Keratinocyte (primary cell): ENCODE results near the gene GAPDHS. TPM values are rescaled to one million over a fixed set of nuclear protein-coding genes. Genes with fewer than 3 reads are reported as not detected.

Experiments
- DNase-seq: peaks from one replicate; pipeline ENCODE4 v3.0.0-alpha.2; 2011; ENCODE audit warnings: low read depth, missing footprints, low spot score
- FAIRE-seq: peaks from 2 replicates; lab custom pipeline; 2011; peaks lifted over from hg19 to GRCh38; lab: Jason Lieb, UNC
- H2AFZ ChIP-seq: 2 replicates; pipeline ENCODE4 v1.6.0; 2012; ENCODE audit warnings: low read length, control low read depth, inconsistent platforms; ENCODE audit not compliant: control insufficient read depth
- H3K27ac ChIP-seq: 2 replicates; pipeline ENCODE4 v1.5.1; 2011; ENCODE audit warnings: low read length; ENCODE audit not compliant: control insufficient read depth, insufficient read depth
- H3K27me3 ChIP-seq: 3 replicates; pipeline ENCODE4 v1.6.0; 2011; ENCODE audit warnings: low read length; ENCODE audit not compliant: control insufficient read depth, insufficient read depth; ENCODE audit errors: extremely low read depth
- H3K36me3 ChIP-seq, 2 experiments: 2 replicates in 1 of 2; 3 replicates in 1 of 2; pipeline ENCODE4 v1.5.1; 2011; ENCODE audit warnings: low read length in 2 of 2, mild to moderate bottlenecking in 1 of 2; ENCODE audit not compliant: control insufficient read depth in 2 of 2, insufficient read depth in 2 of 2; ENCODE audit errors: extremely low read depth in 1 of 2
- H3K4me1 ChIP-seq: 3 replicates; pipeline ENCODE4 v1.5.1; 2011; ENCODE audit warnings: low read length; ENCODE audit not compliant: control insufficient read depth, insufficient read depth; ENCODE audit errors: extremely low read depth
- H3K4me2 ChIP-seq: 3 replicates; pipeline ENCODE4 v1.6.0; 2011; ENCODE audit warnings: low read depth, low read length; ENCODE audit not compliant: control insufficient read depth, insufficient read depth; ENCODE audit errors: extremely low read depth
- H3K4me3 ChIP-seq, 3 experiments: fragments of 200-600 bp in 1 of 3; sonication (generic) in 1 of 3; 2 replicates in 2 of 3; 3 replicates in 1 of 3; pipeline ENCODE4 v1.5.1; 2011 to 2016; ENCODE audit warnings: low read length in 3 of 3, mild to moderate bottlenecking in 3 of 3, control low read depth in 2 of 3, inconsistent platforms in 1 of 3, low read depth in 1 of 3, mixed read lengths in 1 of 3, mixed run types in 1 of 3, moderate library complexity in 1 of 3; ENCODE audit not compliant: control insufficient read depth in 2 of 3, insufficient read depth in 2 of 3; ENCODE audit errors: extremely low read depth in 1 of 3
- H3K79me2 ChIP-seq: 2 replicates; pipeline ENCODE4 v1.6.0; 2012; ENCODE audit warnings: low read length; ENCODE audit not compliant: control insufficient read depth, insufficient read depth
- H3K9ac ChIP-seq: 3 replicates; pipeline ENCODE4 v1.6.0; 2011; ENCODE audit warnings: low read length; ENCODE audit not compliant: control insufficient read depth, insufficient read depth; ENCODE audit errors: extremely low read depth
- H3K9me1 ChIP-seq: 3 replicates; pipeline ENCODE4 v1.6.0; 2011; ENCODE audit warnings: low read length; ENCODE audit not compliant: control insufficient read depth, insufficient read depth; ENCODE audit errors: extremely low read depth
- H3K9me3 ChIP-seq: 2 replicates; pipeline ENCODE4 v1.5.1; 2012; ENCODE audit warnings: low read depth, low read length; ENCODE audit not compliant: control insufficient read depth
- H4K20me1 ChIP-seq: 3 replicates; pipeline ENCODE4 v1.6.0; 2011; ENCODE audit warnings: low read length; ENCODE audit not compliant: control insufficient read depth, insufficient read depth; ENCODE audit errors: extremely low read depth
- CTCF ChIP-seq, 3 experiments: IDR thresholded peaks in 1 of 3; conservative IDR thresholded peaks in 1 of 3; optimal IDR thresholded peaks in 1 of 3; 2 replicates in 2 of 3; 3 replicates in 1 of 3; pipeline versions ENCODE3 to v1.5.1; 2011; ENCODE audit warnings: low read length in 3 of 3, mild to moderate bottlenecking in 3 of 3, moderate library complexity in 2 of 3, control low read depth in 1 of 3, inconsistent platforms in 1 of 3; ENCODE audit not compliant: insufficient read depth in 2 of 3; ENCODE audit errors: extremely low read depth in 1 of 3
- EZH2 ChIP-seq: IDR thresholded peaks from one replicate; pipeline ENCODE4 v1.6.1; 2012; ENCODE audit warnings: inconsistent platforms, mild to moderate bottlenecking, low read length, moderate library complexity
- dilution Hi-C: fragments of 300-500 bp; cut with MboI; formaldehyde crosslinking; loops from one replicate; pipeline ENCODE4 v1.7.0; 2020; ENCODE audit warnings: low sequenced_read_pairs; ENCODE audit not compliant: extremely low pct_ligation_motif_present
- polyA plus RNA-seq, 5 experiments: library from polyadenylated mRNA; depleted of rRNA in 3 of 5; stranded (reverse) in 3 of 5; stranded (forward) in 1 of 5; unstranded in 1 of 5; fragments of >200 nt; gene quantifications; 1 replicate in 1 of 5; 2 replicates in 3 of 5; 3 replicates in 1 of 5; pipeline versions ENCODE4 v1.2.1 to v1.2.3, GENCODE V29; 2011 to 2012; ENCODE audit warnings: missing spikeins in 2 of 5, low read depth in 1 of 5, low replicate concordance in 1 of 5

Gene GAPDHS
- polyA plus RNA-seq, 1 donor (not counting 4 experiments of a cell fraction or from before 2014, with no cell fraction given) = 0.08 TPM

- no peaks in the 10 kb centered on the region for H4K20me1 ChIP-seq
- no peak overlapping the region for H3K9ac ChIP-seq
- no peak for TF ChIP-seq EZH2
- no peak for TF ChIP-seq CTCF (optimal IDR thresholded peaks at IDR 0.05 in 1 of 3, IDR thresholded peaks at IDR 0.05 in 1 of 3, conservative IDR thresholded peaks at IDR 0.05 in 1 of 3; ENCODE audit: extremely low read depth in 1 of 3, insufficient read depth in 2 of 3, low read length in 3 of 3)
- H3K9me1 ChIP-seq = no peaks in the 10 kb centered on the region
- no peaks in the 10 kb centered on the region for H3K4me1 ChIP-seq
- no peak overlapping the region for H3K4me2 ChIP-seq
- H3K79me2 ChIP-seq = no peaks in the 10 kb centered on the region
- no peaks in the 10 kb centered on the region for H3K9me3 ChIP-seq
- DNase-seq = no peak
- peaks cover 9% of the 10 kb centered on the region for H3K27me3 ChIP-seq
- no peak overlapping the region for H2AFZ ChIP-seq
- FAIRE-seq = no peak
- H3K4me3 ChIP-seq = no peak overlapping the region
- dilution Hi-C loops = no loop called here
- peaks cover 3 to 5% of the 10 kb centered on the region in 2 experiments for H3K36me3 ChIP-seq
- no peak overlapping the region for H3K27ac ChIP-seq
Measured at GRCh38 chr19:35554076-35554475, 20.8 kb downstream of the GAPDHS start.

GRCh38 chr19:35555301-35556005 lies 22.2 kb downstream of the GAPDHS start:
- Histone ChIP-seq H3K4me1 (no peaks in the 10 kb centered on the region), H3K27ac (no peak overlapping the region), H3K79me2 (no peaks in the 10 kb centered on the region), H3K9me3 (no peaks in the 10 kb centered on the region), H2AFZ (no peak overlapping the region), H3K9ac (no peak overlapping the region), H3K4me2 (no peak overlapping the region), H3K4me3 (no peak overlapping the region), H3K27me3 (peaks cover 18% of the 10 kb centered on the region), H3K36me3 (peaks cover 3 to 5% of the 10 kb centered on the region in 2 experiments), H4K20me1 (no peaks in the 10 kb centered on the region), H3K9me1 (no peaks in the 10 kb centered on the region)
- FAIRE-seq = no peak
- DNase-seq = no peak
- dilution Hi-C loops = loop anchor here (5.0 kb wide), 1 partner anchor 52 kb away; no protein-coding TSS in a partner anchor
- TF ChIP-seq CTCF (optimal IDR thresholded peaks at IDR 0.05 in 1 of 3, IDR thresholded peaks at IDR 0.05 in 1 of 3, conservative IDR thresholded peaks at IDR 0.05 in 1 of 3; ENCODE audit: extremely low read depth in 1 of 3, insufficient read depth in 2 of 3, low read length in 3 of 3) (peak in 2 of 3 experiments; percentile 35 to 69), EZH2 (no peak)
